HepG2 (cell line): Measurements from ENCODE around the gene UCKL1. TPM values are rescaled to one million over a fixed set of nuclear protein-coding genes. Genes with fewer than 3 reads are reported as not detected.
A peak's percentile ranks its signal among the peaks of the same experiment; 100 is the strongest.

Experiments
- CAMTA2 ChIP-seq: sonication (generic); formaldehyde crosslinking; IDR thresholded peaks from 2 replicates; pipeline ENCODE4 v1.4.0; 2020; ENCODE audit warnings: mild to moderate bottlenecking, missing genetic modification reagents, borderline replicate concordance
- DMTF1 ChIP-seq: sonication (generic); formaldehyde crosslinking; IDR thresholded peaks from 2 replicates; pipeline ENCODE4 v1.4.0; 2020; ENCODE audit warnings: mild to moderate bottlenecking, missing genetic modification reagents
- LRRFIP1 ChIP-seq: sonication (generic); formaldehyde crosslinking; conservative IDR thresholded peaks from 2 replicates; pipeline ENCODE4 v1.4.0; 2020; ENCODE audit warnings: missing genetic modification reagents
- MYPOP ChIP-seq: sonication (generic); formaldehyde crosslinking; IDR thresholded peaks from 2 replicates; pipeline ENCODE4 v1.8.1; 2023; ENCODE audit warnings: mild to moderate bottlenecking, moderate library complexity, missing genetic modification reagents
- NR2F2 ChIP-seq: IDR thresholded peaks from 2 replicates; pipeline ENCODE4 v1.6.1; 2012; ENCODE audit warnings: low read depth, inconsistent platforms, borderline replicate concordance
- PBX2 ChIP-seq: IDR thresholded peaks from 2 replicates; pipeline ENCODE4 v1.6.1; 2016; ENCODE audit warnings: control low read depth
- RARG ChIP-seq: sonication (generic); formaldehyde crosslinking; IDR thresholded peaks from 2 replicates; pipeline ENCODE4 v1.4.0; 2020; ENCODE audit warnings: low read depth, mild to moderate bottlenecking, missing genetic modification reagents
- U2AF2 ChIP-seq: fragments of 200-400 bp; formaldehyde crosslinking; IDR thresholded peaks from 2 replicates; pipeline ENCODE4 v1.6.1; 2017; ENCODE audit warnings: low read depth, mild to moderate bottlenecking, low read length
- ZFP82 ChIP-seq: sonication (generic); formaldehyde crosslinking; IDR thresholded peaks from 2 replicates; pipeline ENCODE4 v1.5.1; 2020; ENCODE audit warnings: mild to moderate bottlenecking, missing genetic modification reagents, borderline replicate concordance
- ZNF331 ChIP-seq: sonication (generic); formaldehyde crosslinking; IDR thresholded peaks from 2 replicates; pipeline ENCODE4 v1.4.0; 2020; ENCODE audit warnings: missing genetic modification reagents
- ZNF652 ChIP-seq: IDR thresholded peaks from 2 replicates; pipeline ENCODE4 v1.6.1; 2016; ENCODE audit warnings: low read depth, borderline replicate concordance
- ZNF704 ChIP-seq: sonication (generic); formaldehyde crosslinking; IDR thresholded peaks from 2 replicates; pipeline ENCODE4 v1.8.1; 2023; ENCODE audit warnings: mild to moderate bottlenecking, inconsistent platforms, moderate library complexity, missing genetic modification reagents, borderline replicate concordance
- ZNF761 ChIP-seq: sonication (generic); formaldehyde crosslinking; conservative IDR thresholded peaks from 2 replicates; pipeline ENCODE4 v1.4.0; 2020; ENCODE audit warnings: mild to moderate bottlenecking, missing genetic modification reagents
- ZNF891 ChIP-seq: sonication (generic); formaldehyde crosslinking; IDR thresholded peaks from 2 replicates; pipeline ENCODE4 v1.5.0; 2020; ENCODE audit warnings: mild to moderate bottlenecking, missing genetic modification reagents
- polyA plus RNA-seq, 8 experiments: library from polyadenylated mRNA; depleted of rRNA in 3 of 8; stranded (reverse) in 7 of 8; unstranded in 1 of 8; fragments of >200 nt; fragmentation: Illumina TruSeq in 4 of 8; extraction: Trizol in 4 of 8; gene quantifications; 2 replicates each; pipeline versions ENCODE4 v1.2.1 to v1.2.3, GENCODE V29; 2011 to 2016; ENCODE audit warnings: low read depth in 4 of 8, missing spikeins in 1 of 8, mixed read lengths in 1 of 8; ENCODE audit not compliant: insufficient read depth in 1 of 8
- total RNA-seq, 5 experiments: library from RNA; depleted of rRNA; stranded (reverse); fragments of >200 nt; fragmentation: Illumina TruSeq; extraction: Trizol; gene quantifications; 2 replicates each; pipeline ENCODE4 v1.2.3, GENCODE V29; 2016; ENCODE audit warnings: low read depth in 1 of 5

UCKL1 gene
- total and polyA plus RNA-seq, 2 of the 13 experiments (the other 11 are each of a cell fraction or from before 2014, with no cell fraction given) = 50.2 to 126 TPM

DNA sequence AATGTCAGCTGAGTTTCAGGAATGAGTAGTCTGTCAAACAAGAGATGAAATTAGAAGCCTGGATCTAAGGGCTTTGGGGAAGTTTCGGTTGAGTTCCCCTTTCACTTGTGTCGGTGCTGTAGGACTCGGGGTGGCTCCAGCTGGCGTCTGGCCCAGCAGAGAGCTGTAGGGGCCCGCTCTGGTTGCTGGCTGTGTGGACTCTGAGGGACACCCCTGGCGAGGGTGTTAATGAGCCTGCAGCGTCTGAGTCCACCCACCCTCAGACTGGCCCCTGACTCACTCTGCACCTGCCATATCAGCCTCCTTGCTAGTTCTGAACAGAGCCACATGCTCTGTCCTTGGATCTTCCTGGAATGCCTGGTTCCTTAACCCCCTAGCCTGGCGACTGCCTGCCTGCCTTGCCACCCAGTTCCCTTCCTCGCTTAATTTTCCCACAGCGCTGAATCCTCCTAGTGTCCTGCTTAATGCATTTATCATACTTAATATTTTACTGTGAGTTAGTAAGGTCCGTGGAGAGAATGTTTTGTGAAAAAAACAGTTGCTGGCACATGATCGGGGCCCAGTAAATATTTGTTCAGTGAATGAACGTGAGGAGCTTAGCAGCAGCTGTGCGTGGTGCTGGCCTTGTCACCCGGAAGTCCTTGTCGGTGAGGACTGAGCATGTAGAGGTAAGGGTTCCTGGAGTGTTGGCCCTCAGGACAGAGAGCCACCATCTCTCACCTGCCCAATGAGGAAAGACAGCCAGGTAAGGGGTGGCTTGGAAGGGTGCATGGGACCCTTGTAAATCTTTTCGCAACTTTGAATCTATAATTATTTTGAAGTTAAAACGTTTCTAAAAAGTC is 59.7 kb downstream of the UCKL1 start (continued):
- peak; percentile 72 for TF ChIP-seq MYPOP (CRISPR knock-in tag)
- TF ChIP-seq ZNF652 = peak; percentile 54; the same call in 1 of the 2 replicates
- TF ChIP-seq ZNF761 (CRISPR knock-in tag) = peak; percentile 73
- TF ChIP-seq LRRFIP1 (CRISPR knock-in tag) = no peak
- 0 out of 2 replicates have a peak, but pooled peaks have one; percentile 24 for TF ChIP-seq PBX2 (CRISPR knock-in tag)
- no peak; the same call in 1 of the 2 replicates for TF ChIP-seq U2AF2
- TF ChIP-seq NR2F2 = peak; percentile 64; the same call in 1 of the 2 replicates
- 0 out of 2 replicates have a peak, but pooled peaks have one; percentile 17 for TF ChIP-seq RARG
- TF ChIP-seq ZNF704 (CRISPR knock-in tag) = peak; percentile 63; the same call in 1 of the 2 replicates
- no peak; the same call in 1 of the 2 replicates for TF ChIP-seq ZNF331 (CRISPR knock-in tag)
- no peak for TF ChIP-seq DMTF1 (CRISPR knock-in tag)
- TF ChIP-seq ZNF891 = peak; percentile 46; the same call in 1 of the 2 replicates
- TF ChIP-seq ZFP82 (CRISPR knock-in tag) = no peak
- TF ChIP-seq CAMTA2 (CRISPR knock-in tag) = no peak; the same call in 1 of the 2 replicates
